Activated B cell treated with CpG ODN at 0.5 μM for 24 hours (primary cell): Measurements from ENCODE around the gene CLMP. TPM values are rescaled to one million over a fixed set of nuclear protein-coding genes. Genes with fewer than 3 reads are reported as not detected.
"Not testable (repeated sequence)": the region's sequence is repeated elsewhere in the genome, so short reads cannot be mapped to it uniquely, and the experiment has no call there.

Experiments
- ATAC-seq: fragments of 200-7000 bp; cut with Tn5 transposase; one replicate; pipeline ENCODE4 v1.10.0; 2021; ENCODE audit warnings: low read depth, mild to moderate bottlenecking, moderate library complexity
- CTCF ChIA-PET: fragments of 350-600 bp; sonication (Branson Sonifier 250); formaldehyde crosslinking; loops from one replicate; lab custom pipeline; 2021; ENCODE audit warnings: antibody characterized with exemption; lab: Charles Lee
- POLR2A ChIA-PET: fragments of 350-600 bp; sonication (Branson Sonifier 250); formaldehyde crosslinking; loops from one replicate; lab custom pipeline; 2021; ENCODE audit warnings: antibody characterized with exemption; lab: Charles Lee
- DNase-seq: peaks from one replicate; pipeline ENCODE4 v3.0.0; 2022
- H3K27ac Mint-ChIP-seq: one replicate; pipeline ENCODE4 v1.8.0; 2020; ENCODE audit warnings: mixed read lengths
- H3K27me3 Mint-ChIP-seq: one replicate; pipeline ENCODE4 v1.8.0; 2021; ENCODE audit warnings: mixed read lengths
- H3K36me3 Mint-ChIP-seq: one replicate; pipeline ENCODE4 v1.8.0; 2021; ENCODE audit warnings: low read depth, mixed read lengths
- H3K4me1 Mint-ChIP-seq: one replicate; pipeline ENCODE4 v1.8.0; 2021; ENCODE audit warnings: mixed read lengths
- H3K4me3 Mint-ChIP-seq: one replicate; pipeline ENCODE4 v1.8.0; 2020; ENCODE audit warnings: mild to moderate bottlenecking, mixed read lengths
- H3K9me3 Mint-ChIP-seq: one replicate; pipeline ENCODE4 v1.8.0; 2020; ENCODE audit warnings: mixed read lengths
- intact Hi-C: fragments of 100-400 bp; cut with micrococcal nuclease; formaldehyde crosslinking; loops from one replicate; pipeline ENCODE4 v1.15.1; 2024
- total RNA-seq: library from RNA; stranded (reverse); gene quantifications from 2 replicates; pipeline ENCODE4 v1.2.3, GENCODE V29; 2022
- TF ChIP-seq, protein P1 (sequence below): fragments of 200-600 bp; IDR thresholded peaks from one replicate; pipeline ENCODE4 v1.8.0; 2022; ENCODE audit warnings: antibody characterized with exemption, mild to moderate bottlenecking

The CLMP gene
- total RNA-seq, 1 donor from 2014 or later, result not detected

DNA sequence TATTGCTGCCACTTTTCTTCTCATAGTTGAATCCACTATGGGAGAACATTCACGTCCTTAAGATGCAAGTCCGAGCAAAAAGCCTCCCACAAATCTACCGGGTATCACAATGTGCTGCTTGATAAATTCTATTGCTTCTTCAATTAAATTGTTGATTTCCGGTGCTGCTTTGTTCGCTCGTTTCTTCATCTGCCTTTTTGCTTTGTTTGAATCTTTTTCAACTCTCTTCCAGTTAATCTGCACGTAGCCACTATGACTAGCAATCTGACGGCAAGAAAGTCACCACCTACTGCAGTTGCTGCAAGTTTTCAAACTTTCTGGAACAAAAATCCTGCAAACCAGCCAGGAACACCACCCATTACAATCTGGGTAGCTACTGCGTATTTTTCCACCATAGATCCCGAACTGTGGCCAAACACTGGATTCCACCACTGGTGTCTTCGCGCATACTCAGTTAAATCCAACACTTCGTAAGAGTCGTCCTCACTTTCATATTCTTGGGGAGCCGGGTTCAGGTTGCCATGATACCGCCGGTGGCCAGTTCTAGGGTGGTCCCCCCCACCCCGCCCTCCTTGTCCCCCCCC, 59.1 kb downstream of the CLMP start:
- TF ChIP-seq, protein P1, sequence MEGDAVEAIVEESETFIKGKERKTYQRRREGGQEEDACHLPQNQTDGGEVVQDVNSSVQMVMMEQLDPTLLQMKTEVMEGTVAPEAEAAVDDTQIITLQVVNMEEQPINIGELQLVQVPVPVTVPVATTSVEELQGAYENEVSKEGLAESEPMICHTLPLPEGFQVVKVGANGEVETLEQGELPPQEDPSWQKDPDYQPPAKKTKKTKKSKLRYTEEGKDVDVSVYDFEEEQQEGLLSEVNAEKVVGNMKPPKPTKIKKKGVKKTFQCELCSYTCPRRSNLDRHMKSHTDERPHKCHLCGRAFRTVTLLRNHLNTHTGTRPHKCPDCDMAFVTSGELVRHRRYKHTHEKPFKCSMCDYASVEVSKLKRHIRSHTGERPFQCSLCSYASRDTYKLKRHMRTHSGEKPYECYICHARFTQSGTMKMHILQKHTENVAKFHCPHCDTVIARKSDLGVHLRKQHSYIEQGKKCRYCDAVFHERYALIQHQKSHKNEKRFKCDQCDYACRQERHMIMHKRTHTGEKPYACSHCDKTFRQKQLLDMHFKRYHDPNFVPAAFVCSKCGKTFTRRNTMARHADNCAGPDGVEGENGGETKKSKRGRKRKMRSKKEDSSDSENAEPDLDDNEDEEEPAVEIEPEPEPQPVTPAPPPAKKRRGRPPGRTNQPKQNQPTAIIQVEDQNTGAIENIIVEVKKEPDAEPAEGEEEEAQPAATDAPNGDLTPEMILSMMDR, result no peak
- ATAC-seq (no peak), DNase-seq (no peak)
- ChIA-PET CTCF (no interaction called here), POLR2A (no interaction called here)
- no peak overlapping the region for H3K27ac Mint-ChIP-seq
- intact Hi-C loops, result no loop called here
- no peaks in the 10 kb centered on the region for H3K9me3 Mint-ChIP-seq
- no peaks in the 10 kb centered on the region for H3K36me3 Mint-ChIP-seq
- H3K4me1 Mint-ChIP-seq, result peaks cover 4% of the 10 kb centered on the region
- H3K4me3 Mint-ChIP-seq, result no peak overlapping the region
- peaks cover 3% of the 10 kb centered on the region for H3K27me3 Mint-ChIP-seq

GRCh38 chr11:123132881-123133280, 62.2 kb downstream of the CLMP start:
- TF ChIP-seq, protein P1, result no peak
- no peak for ATAC-seq
- no peaks in the 10 kb centered on the region for H3K36me3 Mint-ChIP-seq
- intact Hi-C loops, result no loop called here
- H3K4me3 Mint-ChIP-seq, result no peak overlapping the region
- H3K27me3 Mint-ChIP-seq, result no peaks in the 10 kb centered on the region
- DNase-seq, result no peak
- ChIA-PET CTCF (no interaction called here), POLR2A (no interaction called here)
- H3K27ac Mint-ChIP-seq, result no peak overlapping the region
- peaks cover under 1% of the 10 kb centered on the region for H3K4me1 Mint-ChIP-seq
- H3K9me3 Mint-ChIP-seq, result no peaks in the 10 kb centered on the region

DNA sequence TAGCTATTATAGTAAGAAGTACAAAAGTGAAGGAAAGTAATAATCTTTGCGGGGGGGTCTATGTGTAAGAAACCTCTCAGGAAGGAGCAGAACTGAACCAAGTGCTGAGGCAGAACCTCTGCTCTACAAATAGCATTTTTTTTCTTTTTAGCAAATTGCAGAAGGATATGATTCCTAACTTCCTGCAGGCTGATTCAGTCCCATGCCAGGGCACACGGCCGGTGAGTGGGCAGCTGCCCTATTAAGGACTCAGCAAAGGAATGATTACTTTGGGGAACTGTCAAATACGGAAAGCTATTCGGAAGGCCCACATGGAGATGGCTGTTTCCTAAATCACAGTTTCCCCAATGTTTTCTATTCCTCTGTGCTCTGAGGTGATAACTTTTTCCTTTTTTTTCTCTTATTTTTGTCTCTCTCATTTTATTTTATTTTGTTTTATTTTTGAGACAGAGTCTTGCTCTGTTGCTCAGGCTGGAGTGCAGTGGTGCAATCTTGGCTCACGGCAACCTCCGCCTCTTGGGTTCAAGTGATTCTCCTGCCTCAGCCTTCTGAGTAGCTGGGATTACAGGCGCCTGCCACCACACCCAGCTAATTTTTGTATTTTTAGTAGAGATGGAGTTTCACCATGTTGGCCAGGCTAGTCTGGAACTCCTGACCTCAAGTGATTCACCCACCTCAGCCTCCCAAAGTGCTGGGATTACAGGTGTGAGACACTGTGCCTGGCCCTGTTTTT, 62.8 kb downstream of the CLMP start:
- H3K27me3 Mint-ChIP-seq, H3K4me1 Mint-ChIP-seq, intact Hi-C loops, CTCF ChIA-PET, H3K27ac Mint-ChIP-seq, ATAC-seq, H3K9me3 Mint-ChIP-seq, DNase-seq, H3K36me3 Mint-ChIP-seq, H3K4me3 Mint-ChIP-seq: not testable (repeated sequence)
- POLR2A ChIA-PET, result interaction anchor here (0.7 kb wide), 1 partner anchor 348 kb away, joined by 4 read pairs; no protein-coding TSS in a partner anchor

DNA sequence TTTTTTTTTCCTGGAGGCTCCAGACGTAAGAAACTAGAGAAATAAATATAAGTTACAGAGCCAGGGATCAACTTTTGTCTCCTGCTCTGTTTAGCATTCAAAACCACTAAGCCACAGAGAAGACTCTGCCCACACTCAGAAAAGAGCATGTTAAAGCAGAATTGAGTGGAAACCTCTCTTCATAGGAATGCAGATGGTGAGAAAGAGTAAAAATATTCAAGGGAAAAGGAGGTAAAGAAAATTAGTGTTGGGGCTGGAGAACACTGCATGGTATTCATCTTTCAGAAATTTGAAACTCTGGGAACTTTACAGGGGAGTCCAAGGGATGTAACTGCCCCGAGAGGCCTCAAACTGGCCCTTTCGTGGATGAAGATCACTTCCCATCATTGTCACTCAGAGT, 65.1 kb downstream of the CLMP start:
- Mint-ChIP-seq H3K36me3 (no peaks in the 10 kb centered on the region), H3K27ac (no peak overlapping the region), H3K4me1 (no peaks in the 10 kb centered on the region), H3K9me3 (no peaks in the 10 kb centered on the region), H3K27me3 (no peaks in the 10 kb centered on the region), H3K4me3 (no peak overlapping the region)
- DNase-seq (no peak), ATAC-seq (no peak)
- POLR2A ChIA-PET, result no interaction called here
- intact Hi-C loops, result no loop called here
- CTCF ChIA-PET, result no interaction called here
- TF ChIP-seq, protein P1, result no peak

DNA sequence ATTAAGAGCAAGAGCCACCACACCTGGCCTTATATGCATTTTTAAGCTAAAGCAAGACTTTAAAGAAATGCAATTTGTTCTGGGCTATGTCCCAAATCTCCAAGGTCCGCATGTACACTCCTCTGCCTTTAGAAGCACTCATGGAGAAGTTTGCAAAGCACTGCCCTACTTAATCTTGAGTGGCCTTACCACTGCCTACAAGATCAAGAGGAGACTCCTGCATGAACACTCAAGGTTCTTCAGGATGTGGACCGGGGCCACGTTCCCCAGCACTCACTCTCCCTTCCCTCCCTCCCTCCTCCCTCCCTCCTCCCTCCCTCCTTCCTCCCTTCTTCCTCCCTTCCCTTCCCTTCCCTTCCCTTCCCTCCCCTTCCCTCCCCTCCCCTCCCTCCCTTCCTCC, 69.9 kb downstream of the CLMP start:
- POLR2A ChIA-PET, result no interaction called here
- no peak overlapping the region for H3K27ac Mint-ChIP-seq

More for the DNA sequence above, 69.9 kb downstream of the CLMP start:
- H3K9me3 Mint-ChIP-seq, result no peaks in the 10 kb centered on the region
- H3K4me1 Mint-ChIP-seq, result no peaks in the 10 kb centered on the region
- intact Hi-C loops, result no loop called here
- DNase-seq (no peak), ATAC-seq (no peak)
- H3K36me3 Mint-ChIP-seq, result no peaks in the 10 kb centered on the region
- no peak overlapping the region for H3K4me3 Mint-ChIP-seq
- CTCF ChIA-PET, result no interaction called here
- peaks cover 17% of the 10 kb centered on the region for H3K27me3 Mint-ChIP-seq
- TF ChIP-seq, protein P1, result no peak
